ENCODE data around the gene HEXIM2. TPM values are rescaled to one million over a fixed set of nuclear protein-coding genes. Genes with fewer than 3 reads are reported as not detected.

Gene HEXIM2
- total and polyA plus RNA-seq, 2 experiments from 2014 or later, result 17.6 to 22.3 TPM

- Histone ChIP-seq H3K27me3 (no peaks in the 10 kb centered on the region), H3K4me3 (no peak overlapping the region), H3K9me3 (ENCODE audit: low read depth) (no peaks in the 10 kb centered on the region), H3K4me1 (ENCODE audit: low read depth) (no peaks in the 10 kb centered on the region), H3K36me3 (no peaks in the 10 kb centered on the region), H3K27ac (no peak overlapping the region)
- TF ChIP-seq CTCF (IDR thresholded peaks at IDR 0.05; ENCODE audit: low read depth, low read length), result no peak
- DNase-seq (ENCODE audit: low read depth in 1 of 2, low spot score in 1 of 2), result no peak
Measured at GRCh38 chr17:45184144-45184543, 22.5 kb downstream of the HEXIM2 start.

GRCh38 chr17:45186801-45187354, 25.2 kb downstream of the HEXIM2 start:
- TF ChIP-seq CTCF (IDR thresholded peaks at IDR 0.05; ENCODE audit: low read depth, low read length), result no peak
- H3K36me3 ChIP-seq, result no peaks in the 10 kb centered on the region

GRCh38 chr17:45189009-45189408, 27.3 kb downstream of the HEXIM2 start:
- H3K4me3 ChIP-seq, result no peak overlapping the region
- no peak for TF ChIP-seq CTCF (IDR thresholded peaks at IDR 0.05; ENCODE audit: low read depth, low read length)
- no peaks in the 10 kb centered on the region for H3K4me1 ChIP-seq (ENCODE audit: low read depth)
- H3K27ac ChIP-seq, result no peak overlapping the region
- no peaks in the 10 kb centered on the region for H3K9me3 ChIP-seq (ENCODE audit: low read depth)
- no peaks in the 10 kb centered on the region for H3K36me3 ChIP-seq
- no peaks in the 10 kb centered on the region for H3K27me3 ChIP-seq
- no peak for DNase-seq (ENCODE audit: low read depth in 1 of 2, low spot score in 1 of 2)

More at GRCh38 chr17:45186801-45187354, 25.2 kb downstream of the HEXIM2 start:
- no peak for DNase-seq (ENCODE audit: low read depth in 1 of 2, low spot score in 1 of 2)
- Histone ChIP-seq H3K27ac (no peak overlapping the region), H3K4me3 (no peak overlapping the region), H3K27me3 (no peaks in the 10 kb centered on the region), H3K9me3 (ENCODE audit: low read depth) (no peaks in the 10 kb centered on the region), H3K4me1 (ENCODE audit: low read depth) (no peaks in the 10 kb centered on the region)

- TF ChIP-seq CTCF (IDR thresholded peaks at IDR 0.05; ENCODE audit: low read depth, low read length), result no peak
- Histone ChIP-seq H3K36me3 (no peaks in the 10 kb centered on the region), H3K4me1 (ENCODE audit: low read depth) (no peaks in the 10 kb centered on the region), H3K9me3 (ENCODE audit: low read depth) (no peaks in the 10 kb centered on the region), H3K27me3 (no peaks in the 10 kb centered on the region), H3K4me3 (no peak overlapping the region), H3K27ac (no peak overlapping the region)
- no peak for DNase-seq (ENCODE audit: low read depth in 1 of 2, low spot score in 1 of 2)
Measured at GRCh38 chr17:45190503-45191255, 29.0 kb downstream of the HEXIM2 start.

GRCh38 chr17:45195424-45195823, 33.7 kb downstream of the HEXIM2 start:
- TF ChIP-seq CTCF (IDR thresholded peaks at IDR 0.05; ENCODE audit: low read depth, low read length), result no peak
- no peak overlapping the region for H3K27ac ChIP-seq
- no peak overlapping the region for H3K4me3 ChIP-seq
- no peaks in the 10 kb centered on the region for H3K9me3 ChIP-seq (ENCODE audit: low read depth)
- DNase-seq (ENCODE audit: low read depth in 1 of 2, low spot score in 1 of 2), result no peak
- peaks cover 6% of the 10 kb centered on the region for H3K4me1 ChIP-seq (ENCODE audit: low read depth)
- no peaks in the 10 kb centered on the region for H3K27me3 ChIP-seq
- no peaks in the 10 kb centered on the region for H3K36me3 ChIP-seq

All from cardiac muscle cell (in vitro differentiated cells and primary cell).